Neural progenitor cell (in vitro differentiated cells): ENCODE measurements around the gene THSD4. TPM values are rescaled to one million over a fixed set of nuclear protein-coding genes. Genes with fewer than 3 reads are reported as not detected.

ENCODE experiments used
- DNase-seq: peaks from one replicate; pipeline ENCODE4 v3.0.0-alpha.2; 2016; ENCODE audit warnings: low spot score
- H2AFZ ChIP-seq: fragments of 200-600 bp; sonication (generic); replicated peaks from 2 replicates; pipeline ENCODE4 v1.6.1; 2016; ENCODE audit warnings: antibody characterized with exemption
- H3F3A ChIP-seq: fragments of 200-600 bp; sonication (generic); 2 replicates; pipeline ENCODE4 v1.6.1; 2016; ENCODE audit warnings: antibody characterized with exemption, low read depth
- H3K27ac ChIP-seq: fragments of 200-600 bp; sonication (generic); 2 replicates; pipeline ENCODE4 v1.5.1; 2016; ENCODE audit warnings: mild to moderate bottlenecking
- H3K27me3 ChIP-seq: fragments of 200-600 bp; sonication (generic); 2 replicates; pipeline ENCODE4 v1.6.1; 2016; ENCODE audit warnings: mild to moderate bottlenecking, moderate library complexity
- H3K36me3 ChIP-seq: fragments of 200-600 bp; sonication (generic); 2 replicates; pipeline ENCODE4 v1.5.1; 2016
- H3K4me1 ChIP-seq: fragments of 200-600 bp; sonication (generic); 2 replicates; pipeline ENCODE4 v1.6.1; 2016; ENCODE audit warnings: mixed run types
- H3K4me2 ChIP-seq: fragments of 200-600 bp; sonication (generic); 2 replicates; pipeline ENCODE4 v1.6.1; 2016
- H3K4me3 ChIP-seq: fragments of 200-600 bp; sonication (generic); 2 replicates; pipeline ENCODE4 v1.5.1; 2016
- H3K79me2 ChIP-seq: fragments of 200-600 bp; sonication (generic); 2 replicates; pipeline ENCODE4 v1.6.1; 2016; ENCODE audit warnings: low read depth
- H3K9ac ChIP-seq: fragments of 200-600 bp; sonication (generic); 2 replicates; pipeline ENCODE4 v1.6.1; 2016
- H3K9me3 ChIP-seq: fragments of 200-600 bp; sonication (generic); 2 replicates; pipeline ENCODE4 v1.5.1; 2016; ENCODE audit warnings: low read depth
- H4K20me1 ChIP-seq: fragments of 200-600 bp; sonication (generic); 2 replicates; pipeline ENCODE4 v1.6.1; 2016; ENCODE audit warnings: low read depth
- H3K27ac Mint-ChIP-seq: 3 replicates; pipeline ENCODE4 v1.8.0; 2021; ENCODE audit warnings: mixed read lengths
- H3K27me3 Mint-ChIP-seq: 2 replicates; pipeline ENCODE4 v1.8.0; 2022; ENCODE audit warnings: low read depth, mild to moderate bottlenecking, inconsistent platforms, moderate library complexity, mixed read lengths; ENCODE audit not compliant: insufficient read depth
- H3K36me3 Mint-ChIP-seq: 3 replicates; pipeline ENCODE4 v1.8.0; 2021; ENCODE audit warnings: mixed read lengths
- H3K4me1 Mint-ChIP-seq: 3 replicates; pipeline ENCODE4 v1.8.0; 2021; ENCODE audit warnings: mixed read lengths
- H3K4me3 Mint-ChIP-seq: 3 replicates; pipeline ENCODE4 v1.8.0; 2021; ENCODE audit warnings: mild to moderate bottlenecking, moderate library complexity, mixed read lengths
- H3K9me3 Mint-ChIP-seq: 3 replicates; pipeline ENCODE4 v1.8.0; 2020; ENCODE audit warnings: mixed read lengths
- EZH2 ChIP-seq: fragments of 200-600 bp; sonication (generic); IDR thresholded peaks from 2 replicates; pipeline ENCODE4 v1.6.1; 2017; ENCODE audit warnings: antibody characterized with exemption, mild to moderate bottlenecking, moderate library complexity
- EZH2phosphoT487 ChIP-seq: fragments of 200-600 bp; sonication (generic); IDR thresholded peaks from 2 replicates; pipeline ENCODE4 v1.6.1; 2017; ENCODE audit warnings: antibody characterized with exemption
- total RNA-seq: library from RNA; depleted of rRNA; stranded (reverse); fragments of >200 nt; gene quantifications from 2 replicates; pipeline ENCODE4 v1.2.3, GENCODE V29; 2015; ENCODE audit warnings: low replicate concordance
- TF ChIP-seq, protein P1 (sequence below): fragments of 200-600 bp; sonication (generic); IDR thresholded peaks from 2 replicates; pipeline ENCODE4 v1.5.1; 2017; ENCODE audit warnings: antibody characterized with exemption, mild to moderate bottlenecking

Gene THSD4
- total RNA-seq, 1 donor from 2014 or later: 2.4 TPM

DNA sequence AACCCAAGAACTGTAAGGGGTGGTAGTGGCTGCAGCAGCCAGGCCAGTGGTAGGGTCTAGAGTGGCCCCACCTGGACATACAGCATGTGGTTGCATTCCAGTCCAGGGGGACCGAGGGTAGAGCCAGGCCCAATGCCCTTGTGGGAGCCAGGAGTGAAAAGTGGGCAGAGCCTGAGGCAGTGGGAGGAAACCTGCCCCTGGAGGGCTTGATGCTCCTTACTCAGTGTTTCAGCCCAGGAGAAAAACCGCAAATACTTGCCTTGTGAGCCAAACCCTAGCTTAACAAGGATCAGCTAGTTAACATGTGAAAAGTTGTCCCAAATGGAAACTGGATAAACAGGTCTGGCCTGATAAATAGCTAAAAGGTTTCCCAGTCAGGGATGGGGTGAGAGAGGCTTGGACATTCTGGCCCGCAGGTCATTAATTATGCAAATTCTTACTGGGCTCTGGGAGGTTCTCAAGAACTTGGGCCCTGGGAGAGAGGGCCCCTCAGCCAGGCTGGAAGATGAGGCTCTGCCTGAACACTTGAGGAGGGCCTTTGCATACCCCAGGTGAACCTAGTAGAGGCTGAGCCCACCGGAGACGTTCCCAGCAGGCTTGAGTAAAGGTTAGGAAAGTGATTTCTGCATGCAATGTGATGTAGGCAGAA is 222.1 kb downstream of the THSD4 start:
- Histone ChIP-seq H3K4me1 (peaks cover 11% of the 10 kb centered on the region), H3K79me2 (no peaks in the 10 kb centered on the region), H3K9ac (no peak overlapping the region), H3K27me3 (no peaks in the 10 kb centered on the region), H3F3A (no peaks in the 10 kb centered on the region), H4K20me1 (no peaks in the 10 kb centered on the region), H3K27ac (no peak overlapping the region), H3K4me2 (no peak overlapping the region), H3K36me3 (no peaks in the 10 kb centered on the region), H3K9me3 (no peaks in the 10 kb centered on the region), H2AFZ (no peak overlapping the region), H3K4me3 (no peak overlapping the region)
- no peaks in the 10 kb centered on the region for H3K36me3 Mint-ChIP-seq
- no peak overlapping the region for H3K4me3 Mint-ChIP-seq
- no peaks in the 10 kb centered on the region for H3K9me3 Mint-ChIP-seq
- TF ChIP-seq, protein P1, sequence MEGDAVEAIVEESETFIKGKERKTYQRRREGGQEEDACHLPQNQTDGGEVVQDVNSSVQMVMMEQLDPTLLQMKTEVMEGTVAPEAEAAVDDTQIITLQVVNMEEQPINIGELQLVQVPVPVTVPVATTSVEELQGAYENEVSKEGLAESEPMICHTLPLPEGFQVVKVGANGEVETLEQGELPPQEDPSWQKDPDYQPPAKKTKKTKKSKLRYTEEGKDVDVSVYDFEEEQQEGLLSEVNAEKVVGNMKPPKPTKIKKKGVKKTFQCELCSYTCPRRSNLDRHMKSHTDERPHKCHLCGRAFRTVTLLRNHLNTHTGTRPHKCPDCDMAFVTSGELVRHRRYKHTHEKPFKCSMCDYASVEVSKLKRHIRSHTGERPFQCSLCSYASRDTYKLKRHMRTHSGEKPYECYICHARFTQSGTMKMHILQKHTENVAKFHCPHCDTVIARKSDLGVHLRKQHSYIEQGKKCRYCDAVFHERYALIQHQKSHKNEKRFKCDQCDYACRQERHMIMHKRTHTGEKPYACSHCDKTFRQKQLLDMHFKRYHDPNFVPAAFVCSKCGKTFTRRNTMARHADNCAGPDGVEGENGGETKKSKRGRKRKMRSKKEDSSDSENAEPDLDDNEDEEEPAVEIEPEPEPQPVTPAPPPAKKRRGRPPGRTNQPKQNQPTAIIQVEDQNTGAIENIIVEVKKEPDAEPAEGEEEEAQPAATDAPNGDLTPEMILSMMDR: no peak
- TF ChIP-seq EZH2 (no peak), EZH2phosphoT487 (no peak)
- DNase-seq: no peak
- H3K4me1 Mint-ChIP-seq: peaks cover 19% of the 10 kb centered on the region
- no peak overlapping the region for H3K27ac Mint-ChIP-seq
- H3K27me3 Mint-ChIP-seq: peaks cover 6% of the 10 kb centered on the region

DNA sequence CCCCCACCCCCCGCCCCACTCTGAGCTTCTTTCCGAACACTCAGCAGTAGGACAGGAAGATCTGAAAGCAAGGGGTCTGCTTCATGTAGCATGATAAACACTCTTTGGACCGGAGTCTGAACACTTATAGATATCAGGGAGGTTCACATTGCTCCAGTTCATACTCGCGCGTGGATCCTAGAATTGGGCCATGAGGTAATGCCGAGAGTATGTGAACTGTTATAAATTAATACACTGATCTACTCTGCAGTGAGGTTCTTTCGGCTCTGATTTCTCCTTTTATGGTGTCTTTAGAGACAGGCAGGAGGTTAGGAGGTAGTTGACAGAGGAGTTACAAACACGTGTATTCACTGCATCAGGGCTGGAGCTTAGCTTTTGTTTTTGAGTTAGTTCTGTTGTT is 223.0 kb downstream of the THSD4 start:
- Histone ChIP-seq H3K36me3 (no peaks in the 10 kb centered on the region), H3K9ac (no peak overlapping the region), H3K4me2 (no peak overlapping the region), H3K27me3 (no peaks in the 10 kb centered on the region), H3K27ac (no peak overlapping the region), H3K79me2 (no peaks in the 10 kb centered on the region), H3F3A (no peaks in the 10 kb centered on the region), H3K4me1 (peaks cover 11% of the 10 kb centered on the region), H3K4me3 (no peak overlapping the region), H4K20me1 (no peaks in the 10 kb centered on the region), H2AFZ (no peak overlapping the region), H3K9me3 (no peaks in the 10 kb centered on the region)
- H3K4me3 Mint-ChIP-seq: no peak overlapping the region
- peaks cover 4% of the 10 kb centered on the region for H3K27me3 Mint-ChIP-seq
- H3K4me1 Mint-ChIP-seq: peaks cover 19% of the 10 kb centered on the region
- peak overlapping the region; percentile 12 for H3K27ac Mint-ChIP-seq
- DNase-seq: no peak
- TF ChIP-seq, protein P1: no peak
- TF ChIP-seq EZH2 (no peak), EZH2phosphoT487 (no peak)
- H3K9me3 Mint-ChIP-seq: no peaks in the 10 kb centered on the region
- H3K36me3 Mint-ChIP-seq: no peaks in the 10 kb centered on the region

DNA sequence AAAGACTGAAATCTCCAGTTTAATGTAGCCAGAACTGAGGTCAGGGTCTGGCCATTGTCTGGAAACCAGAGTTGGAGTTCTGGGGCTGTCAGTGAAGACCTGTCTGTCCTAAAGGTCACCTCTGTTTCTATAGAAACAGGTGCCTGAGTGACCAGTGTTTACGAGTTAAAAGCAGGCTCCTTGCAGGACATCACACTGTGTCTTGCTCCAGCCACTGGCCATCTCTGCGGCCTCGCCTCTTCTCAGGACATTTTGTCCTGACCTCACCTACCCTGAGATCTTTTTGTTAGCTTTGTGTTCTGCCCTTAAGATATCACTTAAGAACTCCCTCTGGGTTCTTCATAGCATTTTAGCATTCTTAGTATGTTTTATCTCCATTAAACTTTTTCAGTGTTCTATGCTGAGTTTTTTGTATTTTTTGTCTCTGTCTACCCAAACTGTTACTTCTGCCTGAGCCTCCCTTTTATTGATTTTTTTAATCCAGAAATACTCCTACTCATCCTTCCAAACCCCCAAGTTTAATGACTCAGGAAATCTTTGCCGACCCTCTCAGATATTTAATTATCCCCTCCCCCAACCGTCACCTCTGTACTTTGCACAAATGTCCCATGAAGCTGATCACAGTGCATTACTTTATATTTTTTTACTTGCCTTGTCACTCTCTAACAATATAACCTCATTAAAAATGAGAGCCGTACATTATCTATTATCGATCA is 223.7 kb downstream of the THSD4 start:
- no peak overlapping the region for H3K4me3 ChIP-seq
- no peak overlapping the region for H3K27ac ChIP-seq
- no peaks in the 10 kb centered on the region for H3K79me2 ChIP-seq
- Mint-ChIP-seq H3K27ac (no peak overlapping the region), H3K4me3 (no peak overlapping the region), H3K4me1 (peaks cover 19% of the 10 kb centered on the region), H3K9me3 (no peaks in the 10 kb centered on the region), H3K27me3 (peaks cover 2% of the 10 kb centered on the region), H3K36me3 (no peaks in the 10 kb centered on the region)
- no peaks in the 10 kb centered on the region for H3K9me3 ChIP-seq
- no peaks in the 10 kb centered on the region for H4K20me1 ChIP-seq
- no peak overlapping the region for H2AFZ ChIP-seq
- peaks cover 11% of the 10 kb centered on the region for H3K4me1 ChIP-seq
- H3K27me3 ChIP-seq: no peaks in the 10 kb centered on the region
- no peaks in the 10 kb centered on the region for H3K36me3 ChIP-seq
- no peak overlapping the region for H3K9ac ChIP-seq
- TF ChIP-seq EZH2: no peak
- TF ChIP-seq, protein P1: no peak
- TF ChIP-seq EZH2phosphoT487: no peak
- H3F3A ChIP-seq: no peaks in the 10 kb centered on the region
- H3K4me2 ChIP-seq: no peak overlapping the region
- no peak for DNase-seq
